ENCODE measurements around the gene NCOA3.

- TF ChIP-seq CTCF (IDR thresholded peaks at IDR 0.05; ENCODE audit: low read depth, low read length, poor library complexity, severe bottlenecking): no peak
- no peak for TF ChIP-seq EZH2phosphoT487 (IDR thresholded peaks at IDR 0.05; ENCODE audit: borderline replicate concordance, low read length)
Measured at GRCh38 chr20:47482705-47483104, 19.0 kb upstream of the NCOA3 start.
